Activated naive CD8-positive, alpha-beta T cell treated with anti-CD3 and anti-CD28 coated beads, Interleukin-2, amount 10 ng/mL, durations not matched to agents 7 days and 5 days (primary cell): ENCODE data around the gene SRPK2. TPM values are rescaled to one million over a fixed set of nuclear protein-coding genes. Genes with fewer than 3 reads are reported as not detected.
A peak's percentile ranks its signal among the peaks of the same experiment; 100 is the strongest.
"Not testable (repeated sequence)": the region's sequence is repeated elsewhere in the genome, so short reads cannot be mapped to it uniquely, and the experiment has no call there.

Source experiments
- ATAC-seq: fragments of 150-1000 bp; cut with Tn5 transposase; one replicate; pipeline ENCODE4 v1.10.0; 2021; ENCODE audit warnings: low read depth, moderate library complexity
- POLR2A ChIA-PET: fragments of 350-600 bp; sonication (Branson Sonifier 250); formaldehyde crosslinking; loops from one replicate; lab custom pipeline; 2021; ENCODE audit warnings: antibody characterized with exemption; lab: Charles Lee
- DNase-seq: peaks from one replicate; pipeline ENCODE4 v3.0.0; 2021
- H3K27ac Mint-ChIP-seq: one replicate; pipeline ENCODE4 v1.8.0; 2022; ENCODE audit warnings: mild to moderate bottlenecking, mixed read lengths
- H3K27me3 Mint-ChIP-seq: one replicate; pipeline ENCODE4 v1.8.0; 2022; ENCODE audit warnings: mild to moderate bottlenecking, moderate library complexity, mixed read lengths
- H3K36me3 Mint-ChIP-seq: one replicate; pipeline ENCODE4 v1.8.0; 2021; ENCODE audit warnings: mild to moderate bottlenecking, mixed read lengths
- H3K4me1 Mint-ChIP-seq: one replicate; pipeline ENCODE4 v1.8.0; 2021; ENCODE audit warnings: mixed read lengths
- H3K4me3 Mint-ChIP-seq: one replicate; pipeline ENCODE4 v1.8.0; 2022; ENCODE audit warnings: mild to moderate bottlenecking, moderate library complexity, mixed read lengths
- H3K9me3 Mint-ChIP-seq: one replicate; pipeline ENCODE4 v1.8.0; 2021; ENCODE audit warnings: mixed read lengths
- total RNA-seq, 2 experiments: library from RNA; stranded (reverse); gene quantifications; one replicate each; pipeline ENCODE4 v1.2.3, GENCODE V29; 2021

Gene SRPK2
- total RNA-seq, 2 experiments from 2014 or later, result 38.5 to 41.0 TPM

DNA sequence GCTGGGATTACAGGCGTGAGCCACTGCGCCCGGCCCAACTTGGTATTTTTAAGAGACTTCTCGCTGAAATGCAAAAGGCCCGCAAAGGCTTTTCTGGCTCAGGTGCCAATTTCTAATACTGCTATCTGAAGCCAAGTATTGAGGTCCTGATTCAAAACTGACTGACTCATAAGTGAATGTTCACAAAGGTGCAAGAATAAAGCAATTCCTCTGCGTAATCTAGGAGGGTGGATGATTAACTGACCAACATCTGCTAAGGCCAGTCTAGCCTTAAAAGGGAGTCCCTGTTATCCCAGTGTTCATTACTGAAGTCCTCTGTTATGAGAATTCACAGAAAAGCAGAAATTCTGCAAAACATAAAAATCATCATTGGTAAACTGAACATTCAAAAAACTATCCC lies 111.4 kb downstream of the SRPK2 start:
- DNase-seq (no peak), ATAC-seq (no peak)
- POLR2A ChIA-PET, result no interaction called here
- no peaks in the 10 kb centered on the region for H3K9me3 Mint-ChIP-seq
- H3K27me3 Mint-ChIP-seq, result no peaks in the 10 kb centered on the region
- H3K36me3 Mint-ChIP-seq, result no peaks in the 10 kb centered on the region
- H3K27ac Mint-ChIP-seq, result no peak overlapping the region
- H3K4me1 Mint-ChIP-seq, result no peaks in the 10 kb centered on the region
- H3K4me3 Mint-ChIP-seq, result no peak overlapping the region

DNA sequence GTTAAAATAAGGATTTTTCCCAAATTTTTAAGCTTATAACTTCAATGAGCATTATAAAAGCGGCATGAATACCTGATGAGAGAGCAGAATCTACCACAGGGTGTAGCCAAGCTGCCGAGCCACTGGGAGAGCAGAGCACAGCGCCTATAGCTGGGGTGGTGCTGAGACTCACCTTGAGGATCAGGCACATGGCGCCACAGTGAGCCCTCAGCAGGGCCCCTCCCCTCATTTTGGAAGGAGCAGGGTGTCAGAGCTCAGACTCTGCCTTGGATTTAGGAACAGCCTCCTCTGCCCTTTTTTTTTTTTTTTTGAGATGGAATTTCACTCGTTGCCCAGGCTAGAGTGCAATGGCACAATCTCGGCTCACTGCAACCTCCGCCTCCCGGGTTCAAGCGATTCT lies 118.6 kb downstream of the SRPK2 start:
- POLR2A ChIA-PET, result no interaction called here
- Mint-ChIP-seq H3K4me1 (peaks cover 11% of the 10 kb centered on the region), H3K9me3 (no peaks in the 10 kb centered on the region), H3K27ac (no peak overlapping the region), H3K4me3 (no peak overlapping the region), H3K27me3 (no peaks in the 10 kb centered on the region), H3K36me3 (peaks cover 2% of the 10 kb centered on the region)
- no peak for DNase-seq
- ATAC-seq, result no peak

DNA sequence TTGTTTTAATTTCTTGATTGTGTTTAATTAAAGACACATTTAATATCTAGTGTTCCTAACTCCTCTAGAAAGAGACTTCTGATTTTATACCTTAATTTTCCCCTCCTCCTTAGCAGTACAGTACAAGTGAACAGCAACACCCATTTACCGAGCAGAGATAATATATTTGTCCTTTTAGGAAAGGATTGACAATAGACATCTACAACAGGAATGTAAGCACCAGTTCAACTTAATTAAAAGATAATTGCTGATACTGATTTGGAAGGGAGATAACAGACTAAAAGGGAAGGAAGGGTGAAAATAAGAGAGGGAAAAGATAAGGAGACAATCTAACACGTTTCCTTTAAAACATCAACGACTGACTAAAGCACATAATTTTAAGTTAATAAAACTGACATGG lies 119.3 kb downstream of the SRPK2 start:
- ATAC-seq, result no peak
- POLR2A ChIA-PET, result interaction anchor here (1.3 kb wide), 1 partner anchor 255 kb away, joined by 7 read pairs; the partner anchor contains the start of gene KMT2E
- H3K36me3 Mint-ChIP-seq, result peaks cover 2% of the 10 kb centered on the region
- H3K4me3 Mint-ChIP-seq, result peak overlapping the region; percentile 88
- H3K27ac Mint-ChIP-seq, result peak overlapping the region; percentile 53
- peaks cover 11% of the 10 kb centered on the region for H3K4me1 Mint-ChIP-seq
- H3K9me3 Mint-ChIP-seq, result no peaks in the 10 kb centered on the region
- no peak for DNase-seq
- H3K27me3 Mint-ChIP-seq, result no peaks in the 10 kb centered on the region

DNA sequence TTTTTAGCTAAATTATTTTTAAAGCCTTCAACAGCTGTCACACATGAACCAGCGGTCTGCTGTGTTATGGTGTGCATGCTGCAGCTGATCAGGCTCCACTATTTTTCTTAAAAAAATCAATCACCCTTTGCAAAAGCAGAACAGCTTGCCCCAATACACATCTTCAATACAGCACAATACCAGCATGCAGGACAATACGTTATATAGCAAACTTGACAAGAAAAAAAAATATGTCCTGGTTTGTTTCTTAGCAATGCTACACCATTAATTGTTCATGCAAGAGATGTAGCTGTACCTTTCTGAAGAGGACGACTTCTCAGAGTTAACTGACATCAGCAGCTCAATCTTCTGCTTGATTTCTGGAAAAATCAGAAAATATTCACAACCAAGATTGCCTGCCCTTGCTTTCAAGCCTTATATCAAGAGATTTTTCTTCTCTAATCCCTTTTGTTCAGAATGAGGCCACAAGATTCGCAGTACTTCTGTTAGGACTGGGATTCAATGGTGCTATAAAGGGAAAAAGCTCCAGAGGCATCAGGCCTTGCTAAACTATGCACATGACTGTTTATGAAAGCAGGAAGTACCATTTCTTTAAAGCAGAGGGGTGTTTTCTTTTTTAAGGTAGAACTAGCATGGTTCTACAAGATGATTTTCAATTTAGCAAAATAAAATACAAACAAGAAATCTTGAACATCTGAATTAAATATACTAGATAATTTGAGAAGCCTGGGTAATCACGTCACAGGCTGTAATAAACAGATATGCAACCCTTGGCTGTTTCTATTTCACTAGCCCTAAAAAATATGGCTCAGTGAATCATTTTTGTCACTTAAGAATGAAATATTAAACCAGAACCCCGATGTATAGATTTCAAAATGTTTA lies 120.0 kb downstream of the SRPK2 start:
- DNase-seq (no peak), ATAC-seq (peak; percentile 66)
- Mint-ChIP-seq H3K27ac (peak overlapping the region; percentile 72), H3K4me3 (peak overlapping the region; percentile 88), H3K27me3 (no peaks in the 10 kb centered on the region), H3K9me3 (no peaks in the 10 kb centered on the region), H3K4me1 (peaks cover 11% of the 10 kb centered on the region), H3K36me3 (peaks cover 2% of the 10 kb centered on the region)
- POLR2A ChIA-PET, result interaction anchor here (1.2 to 1.3 kb wide), 2 partner anchors 29 to 255 kb away, joined by 3 to 7 read pairs; partner anchors contain the start of gene KMT2E

DNA sequence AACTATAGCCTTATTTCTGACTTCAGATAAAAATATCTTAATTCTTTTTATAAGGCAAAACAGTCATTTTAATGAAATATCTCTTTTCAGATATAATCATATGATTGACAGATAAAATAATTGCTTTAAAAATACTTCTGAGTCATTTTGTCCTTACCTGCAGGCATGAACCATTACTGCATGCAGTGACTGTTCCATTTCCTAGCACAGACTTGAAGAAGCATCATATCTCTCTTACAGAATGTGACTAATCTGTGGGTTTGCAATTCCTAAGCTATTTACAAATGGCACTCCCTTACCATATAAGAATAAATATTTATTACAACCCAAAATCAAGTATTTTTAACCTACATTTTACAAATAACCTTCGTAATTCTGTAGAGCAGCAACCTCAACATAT lies 120.7 kb downstream of the SRPK2 start:
- peaks cover 11% of the 10 kb centered on the region for H3K4me1 Mint-ChIP-seq
- H3K36me3 Mint-ChIP-seq, result peaks cover 2% of the 10 kb centered on the region
- H3K27me3 Mint-ChIP-seq, result no peaks in the 10 kb centered on the region
- DNase-seq, result no peak
- H3K4me3 Mint-ChIP-seq, result peak overlapping the region; percentile 88
- H3K27ac Mint-ChIP-seq, result peak overlapping the region; percentile 72
- ATAC-seq, result peak; percentile 68
- no peaks in the 10 kb centered on the region for H3K9me3 Mint-ChIP-seq
- POLR2A ChIA-PET, result interaction anchor here (1.2 to 1.3 kb wide), 2 partner anchors 30 to 254 kb away, joined by 3 to 7 read pairs; partner anchors contain the start of gene KMT2E

DNA sequence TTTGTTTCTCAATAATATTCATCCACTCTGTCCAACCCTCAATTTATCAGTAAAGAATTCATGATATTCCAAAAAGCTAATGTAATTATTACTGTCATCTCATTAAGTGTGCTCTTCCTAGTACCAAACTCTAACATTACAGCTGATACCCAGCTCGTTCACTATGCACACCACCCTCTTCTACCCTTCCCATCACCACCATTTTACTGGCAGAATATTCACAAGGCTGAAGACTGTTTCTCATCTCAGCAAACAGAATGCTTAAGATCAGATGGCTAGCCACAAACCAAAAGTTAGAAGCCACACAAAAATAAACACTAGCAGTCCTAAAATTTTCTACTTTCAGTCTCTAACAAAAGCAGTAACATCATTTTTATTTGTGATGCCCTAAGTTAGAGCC lies 121.5 kb downstream of the SRPK2 start:
- ATAC-seq (peak; percentile 43), DNase-seq (no peak)
- Mint-ChIP-seq H3K9me3 (no peaks in the 10 kb centered on the region), H3K27me3 (no peaks in the 10 kb centered on the region), H3K4me1 (peaks cover 11% of the 10 kb centered on the region), H3K4me3 (peak overlapping the region; percentile 72), H3K27ac (peak overlapping the region; percentile 13), H3K36me3 (peaks cover 2% of the 10 kb centered on the region)
- POLR2A ChIA-PET, result no interaction called here

DNA sequence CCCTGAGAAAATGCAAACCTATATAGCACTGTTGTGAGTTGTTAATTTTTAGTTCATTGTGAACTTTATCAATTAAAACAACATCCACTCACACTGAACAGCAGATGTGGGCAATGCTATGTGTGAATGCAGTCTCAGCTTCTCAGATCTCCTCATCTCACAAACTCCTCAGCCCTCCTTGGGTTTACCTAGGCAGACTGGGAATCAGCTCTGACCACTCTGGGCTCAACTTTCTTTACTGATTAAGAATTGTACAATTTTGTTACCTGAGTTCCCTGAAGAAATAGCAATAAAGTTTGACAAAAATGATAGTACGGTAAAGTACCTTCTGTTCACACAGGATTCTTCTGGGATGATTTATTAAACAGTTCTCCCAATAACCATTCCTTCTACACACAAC lies 124.0 kb downstream of the SRPK2 start:
- no peak for ATAC-seq
- H3K9me3 Mint-ChIP-seq, result peaks cover 3% of the 10 kb centered on the region
- DNase-seq, result no peak
- no peaks in the 10 kb centered on the region for H3K27me3 Mint-ChIP-seq
- peaks cover 9% of the 10 kb centered on the region for H3K4me1 Mint-ChIP-seq
- peaks cover 10% of the 10 kb centered on the region for H3K36me3 Mint-ChIP-seq
- H3K27ac Mint-ChIP-seq, result no peak overlapping the region
- H3K4me3 Mint-ChIP-seq, result no peak overlapping the region
- POLR2A ChIA-PET, result no interaction called here

DNA sequence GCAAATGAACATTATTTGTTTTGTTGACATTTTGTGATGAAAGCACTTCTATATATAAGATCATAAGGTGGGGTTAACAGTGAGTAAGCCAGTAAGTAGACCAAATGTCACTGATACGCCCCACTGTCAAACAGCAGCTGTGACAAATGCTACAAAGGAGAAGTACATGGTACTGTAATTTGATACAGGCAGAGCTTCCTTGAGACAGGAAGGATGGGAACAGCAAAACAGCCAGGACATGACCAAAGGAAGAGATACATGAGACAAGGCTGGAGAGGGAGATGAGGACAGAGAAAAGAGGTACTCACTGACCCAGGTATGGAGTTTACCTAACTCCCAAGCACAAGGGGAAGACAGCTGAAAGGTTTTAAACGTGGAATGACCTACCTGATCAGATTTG lies 127.0 kb downstream of the SRPK2 start:
- Mint-ChIP-seq H3K27me3 (no peaks in the 10 kb centered on the region), H3K4me3 (no peak overlapping the region), H3K27ac (no peak overlapping the region), H3K36me3 (peaks cover 11% of the 10 kb centered on the region), H3K9me3 (peaks cover 4% of the 10 kb centered on the region), H3K4me1 (peaks cover 5% of the 10 kb centered on the region)
- DNase-seq (no peak), ATAC-seq (no peak)
- POLR2A ChIA-PET, result no interaction called here

DNA sequence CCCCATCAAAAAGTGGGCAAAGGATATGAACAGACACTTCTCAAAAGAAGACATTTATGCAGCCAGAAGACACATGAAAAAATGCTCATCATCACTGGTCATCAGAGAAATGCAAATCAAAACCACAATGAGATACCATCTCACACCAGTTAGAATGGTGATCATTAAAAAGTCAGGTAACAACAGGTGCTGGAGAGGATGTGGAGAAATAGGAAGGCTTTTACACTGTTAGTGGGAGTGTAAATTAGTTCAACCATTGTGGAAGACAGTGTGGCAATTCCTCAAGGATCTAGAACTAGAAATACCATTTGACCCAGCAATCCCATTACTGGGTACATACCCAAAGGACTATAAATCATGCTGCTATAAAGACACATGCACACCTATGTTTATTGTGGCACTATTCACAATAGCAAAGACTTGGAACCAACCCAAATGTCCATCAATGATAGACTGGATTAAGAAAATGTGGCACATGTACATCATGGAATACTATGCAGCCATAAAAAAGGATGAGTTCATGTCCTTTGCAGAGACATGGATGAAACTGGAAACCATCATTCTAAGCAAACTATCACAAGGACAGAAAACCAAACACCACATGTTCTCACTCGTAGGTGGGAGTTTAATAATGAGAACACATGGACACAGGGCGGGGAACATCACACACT lies 128.4 kb downstream of the SRPK2 start:
- peaks cover 11% of the 10 kb centered on the region for H3K36me3 Mint-ChIP-seq
- H3K4me3 Mint-ChIP-seq, ATAC-seq, H3K9me3 Mint-ChIP-seq, H3K4me1 Mint-ChIP-seq, H3K27me3 Mint-ChIP-seq, H3K27ac Mint-ChIP-seq, DNase-seq: not testable (repeated sequence)
- POLR2A ChIA-PET, result interaction anchor here (0.6 kb wide), 1 partner anchor 140 kb away, joined by 3 read pairs; no protein-coding TSS in a partner anchor

DNA sequence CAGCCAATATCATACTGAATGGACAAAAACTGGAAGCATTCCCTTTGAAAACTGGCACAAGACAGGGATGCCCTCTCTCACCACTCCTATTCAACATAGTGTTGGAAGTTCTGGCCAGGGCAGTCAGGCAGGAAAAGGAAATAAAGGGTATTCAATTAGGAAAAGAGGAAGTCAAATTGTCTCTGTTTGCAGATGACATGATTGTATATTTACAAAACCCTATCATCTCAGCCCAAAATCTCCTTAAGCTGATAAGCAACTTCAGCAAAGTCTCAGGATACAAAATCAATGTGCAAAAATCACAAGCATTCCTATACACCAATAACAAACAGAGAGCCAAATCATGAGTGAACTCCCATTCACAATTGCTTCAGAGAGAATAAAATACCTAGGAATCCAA lies 129.8 kb downstream of the SRPK2 start:
- POLR2A ChIA-PET, result interaction anchor here (0.7 kb wide), 1 partner anchor 322 kb away, joined by 3 read pairs; the partner anchor contains the start of gene EFCAB10
- ATAC-seq, H3K4me1 Mint-ChIP-seq, H3K27ac Mint-ChIP-seq, DNase-seq, H3K9me3 Mint-ChIP-seq, H3K4me3 Mint-ChIP-seq, H3K27me3 Mint-ChIP-seq: not testable (repeated sequence)
- H3K36me3 Mint-ChIP-seq, result peaks cover 13% of the 10 kb centered on the region

DNA sequence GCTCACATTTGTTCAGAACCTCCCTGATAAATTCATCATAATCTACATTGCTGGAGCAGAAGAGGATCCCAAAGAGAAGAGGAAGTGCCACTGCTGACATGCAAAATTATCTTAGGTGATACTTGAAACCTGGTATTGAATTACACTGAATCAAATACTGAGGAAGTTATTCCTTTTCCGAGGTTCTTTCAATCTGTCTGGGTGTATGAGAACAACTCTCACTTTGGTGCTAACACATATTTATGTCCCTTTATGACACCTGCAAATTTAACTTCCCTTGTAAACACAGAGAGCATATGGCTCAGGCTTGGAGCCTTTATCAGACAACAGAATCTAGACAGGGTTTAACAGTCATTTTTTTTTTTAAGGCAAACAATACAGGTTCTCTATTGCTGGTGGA lies 131.4 kb downstream of the SRPK2 start:
- H3K36me3 Mint-ChIP-seq, result peaks cover 13% of the 10 kb centered on the region
- no peak for DNase-seq
- peaks cover 4% of the 10 kb centered on the region for H3K9me3 Mint-ChIP-seq
- no peak for ATAC-seq
- peaks cover 8% of the 10 kb centered on the region for H3K4me1 Mint-ChIP-seq
- POLR2A ChIA-PET, result no interaction called here
- no peaks in the 10 kb centered on the region for H3K27me3 Mint-ChIP-seq
- H3K27ac Mint-ChIP-seq, result no peak overlapping the region
- no peak overlapping the region for H3K4me3 Mint-ChIP-seq

DNA sequence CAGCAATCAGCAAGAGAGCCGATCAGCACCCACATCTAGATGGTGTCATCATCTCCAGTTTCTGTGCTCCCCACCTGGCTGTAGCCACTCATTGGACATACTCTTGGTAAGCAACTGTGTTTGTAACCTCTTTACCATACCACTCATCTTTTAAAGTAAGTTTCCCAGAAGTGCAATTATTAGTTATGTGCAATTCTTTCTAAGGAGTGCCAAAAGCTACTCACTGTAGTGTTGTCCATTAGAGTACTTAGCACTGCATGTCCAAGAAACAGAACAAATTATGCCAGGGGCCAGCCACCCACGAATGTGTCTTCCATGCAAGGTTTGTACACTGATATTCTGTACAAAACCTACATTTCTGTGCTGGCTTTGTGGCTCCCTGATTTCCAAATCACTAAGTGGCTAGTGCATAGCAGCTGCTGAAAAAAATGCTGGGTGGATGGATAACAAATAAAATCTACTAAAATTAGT lies 131.9 kb downstream of the SRPK2 start:
- POLR2A ChIA-PET, result no interaction called here
- Mint-ChIP-seq H3K36me3 (peaks cover 13% of the 10 kb centered on the region), H3K4me3 (no peak overlapping the region), H3K27me3 (no peaks in the 10 kb centered on the region), H3K4me1 (peaks cover 8% of the 10 kb centered on the region), H3K27ac (no peak overlapping the region), H3K9me3 (peaks cover 4% of the 10 kb centered on the region)
- ATAC-seq (no peak), DNase-seq (no peak)

DNA sequence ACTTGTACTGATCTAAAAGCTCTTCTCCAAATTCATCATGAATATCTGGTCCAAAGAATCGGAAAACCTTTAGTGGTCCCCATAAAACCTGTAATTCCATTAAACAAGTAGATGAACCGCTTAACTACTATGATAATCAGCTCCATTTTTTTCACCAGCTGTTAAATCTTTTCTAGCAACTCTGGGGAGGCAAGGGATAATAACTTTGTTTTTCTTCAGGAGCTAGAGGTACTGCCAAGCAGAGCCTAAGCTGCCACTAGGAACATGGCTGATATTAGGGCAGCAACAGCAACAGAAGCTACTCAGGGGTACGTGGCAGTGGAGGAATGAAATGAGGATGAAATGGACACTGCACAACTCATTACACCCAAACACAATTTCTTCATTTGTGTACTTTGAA lies 138.0 kb downstream of the SRPK2 start:
- no peak overlapping the region for H3K27ac Mint-ChIP-seq
- no peak overlapping the region for H3K4me3 Mint-ChIP-seq
- no peak for DNase-seq
- H3K9me3 Mint-ChIP-seq, result no peaks in the 10 kb centered on the region
- H3K4me1 Mint-ChIP-seq, result peaks cover 3% of the 10 kb centered on the region
- peaks cover 2% of the 10 kb centered on the region for H3K36me3 Mint-ChIP-seq
- no peaks in the 10 kb centered on the region for H3K27me3 Mint-ChIP-seq
- no peak for ATAC-seq
- POLR2A ChIA-PET, result no interaction called here
